ENCODE data around the gene IL4.

- no peak for TF ChIP-seq CTCF (IDR thresholded peaks at IDR 0.05; ENCODE audit: insufficient read depth, low read length, poor library complexity, severe bottlenecking)
- no peak for TF ChIP-seq EZH2phosphoT487 (conservative IDR thresholded peaks at IDR 0.05; ENCODE audit: low read length)
Observed at GRCh38 chr5:132692632-132692967, 18.8 kb downstream of the IL4 start.

All from SU-DHL-6 (cell line).